NAMALWA (cell line): ENCODE measurements around the gene MOCS1.

ENCODE experiments used
- DNase-seq: peaks from one replicate; pipeline ENCODE4 v3.0.0-alpha.2; 2015; ENCODE audit warnings: low spot score

Gene MOCS1

DNA sequence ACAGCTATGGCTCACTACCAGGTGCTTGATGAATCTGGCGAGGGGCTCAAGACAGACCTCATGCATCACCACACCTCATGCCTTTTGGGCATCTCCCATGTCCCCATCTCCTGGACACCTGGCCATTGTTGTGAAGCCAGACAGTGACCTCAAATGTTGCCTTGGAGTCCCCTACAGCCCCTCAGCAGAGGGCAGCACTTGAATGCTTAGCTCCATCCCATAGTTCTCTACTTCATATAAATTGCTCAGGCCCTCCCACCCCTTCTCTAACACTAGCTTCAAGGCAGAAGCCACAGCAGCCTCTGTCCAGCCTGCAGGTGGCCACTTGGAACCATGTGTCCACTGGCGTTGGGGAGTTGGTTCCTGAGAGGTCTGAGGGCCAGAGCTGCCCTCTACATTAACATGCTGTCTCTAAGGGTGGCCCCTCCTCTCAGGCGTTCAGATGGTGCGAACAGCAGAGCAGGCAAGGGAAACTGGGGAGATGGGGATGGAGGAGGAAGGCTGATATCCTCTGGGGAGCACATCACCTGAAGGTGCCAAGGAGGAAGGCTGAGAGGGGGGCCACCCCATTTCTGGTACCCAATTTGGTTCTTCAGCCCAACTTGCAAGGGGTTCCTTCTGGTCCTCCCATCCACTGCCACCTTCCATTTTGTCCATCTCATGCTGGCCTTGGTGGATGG, 31.3 kb downstream of the MOCS1 start:
- DNase-seq: no peak

DNA sequence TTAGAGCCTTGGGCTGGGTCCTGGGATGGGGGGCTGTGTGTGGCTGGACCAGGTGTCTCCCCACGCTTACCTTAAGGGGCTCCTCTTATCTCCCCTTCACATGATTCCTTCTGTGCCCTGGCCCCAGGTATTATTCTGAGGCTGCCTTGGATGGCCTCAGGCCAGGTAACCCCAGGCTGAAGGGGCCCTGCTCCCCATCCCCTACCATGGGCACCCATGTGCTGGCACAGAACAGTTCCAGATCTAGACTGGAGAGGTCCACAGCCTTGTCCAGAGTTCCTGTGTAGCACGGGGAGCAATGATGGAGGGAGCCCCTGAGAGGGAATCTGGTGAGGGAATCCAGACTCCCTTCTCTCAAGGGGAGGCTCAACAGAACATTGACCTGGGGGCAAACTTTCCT, 32.1 kb downstream of the MOCS1 start:
- no peak for DNase-seq

DNA sequence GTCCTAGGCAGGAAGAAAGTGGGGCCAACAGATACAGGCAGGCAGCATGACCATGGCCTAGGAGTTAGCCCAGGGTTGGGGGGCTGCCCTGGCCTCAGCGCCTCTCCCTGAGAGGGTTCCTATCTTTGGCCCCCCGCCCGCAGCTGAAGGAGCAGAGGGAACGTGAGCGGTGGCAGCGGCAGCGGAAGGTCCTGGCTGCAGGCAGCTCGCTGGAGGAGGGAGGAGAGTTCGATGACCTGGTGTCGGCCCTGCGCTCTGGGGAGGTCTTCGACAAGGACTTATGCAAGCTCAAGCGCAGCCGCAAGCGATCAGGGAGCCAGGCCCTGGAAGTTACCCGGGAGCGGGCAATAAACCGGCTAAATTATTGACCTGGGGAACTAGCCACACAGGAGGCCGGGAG, 32.6 kb downstream of the MOCS1 start:
- DNase-seq: no peak

DNA sequence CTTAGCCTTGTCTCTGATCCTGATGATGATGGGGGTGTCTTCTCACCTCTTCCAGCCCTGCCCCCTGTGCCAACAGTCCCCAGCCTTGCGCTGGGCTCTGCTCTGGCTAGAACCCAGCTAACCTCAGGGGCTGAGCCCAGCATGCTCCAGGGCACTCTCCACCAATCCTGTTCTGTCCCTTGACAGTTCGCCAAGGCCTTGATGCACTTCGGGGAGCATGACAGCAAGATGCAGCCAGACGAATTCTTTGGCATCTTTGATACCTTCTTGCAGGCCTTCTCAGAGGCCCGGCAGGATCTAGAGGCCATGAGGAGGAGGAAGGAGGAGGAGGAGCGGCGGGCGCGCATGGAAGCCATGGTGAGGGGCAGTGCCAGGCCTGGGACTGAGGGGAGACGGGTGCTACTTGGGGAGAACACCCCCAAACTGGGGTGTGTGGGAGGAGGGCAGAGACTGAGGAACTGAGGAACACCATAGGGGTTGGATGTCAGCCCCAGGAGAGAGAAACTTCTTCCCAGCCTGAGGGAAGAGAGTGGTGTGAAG, 33.1 kb downstream of the MOCS1 start:
- no peak for DNase-seq

DNA sequence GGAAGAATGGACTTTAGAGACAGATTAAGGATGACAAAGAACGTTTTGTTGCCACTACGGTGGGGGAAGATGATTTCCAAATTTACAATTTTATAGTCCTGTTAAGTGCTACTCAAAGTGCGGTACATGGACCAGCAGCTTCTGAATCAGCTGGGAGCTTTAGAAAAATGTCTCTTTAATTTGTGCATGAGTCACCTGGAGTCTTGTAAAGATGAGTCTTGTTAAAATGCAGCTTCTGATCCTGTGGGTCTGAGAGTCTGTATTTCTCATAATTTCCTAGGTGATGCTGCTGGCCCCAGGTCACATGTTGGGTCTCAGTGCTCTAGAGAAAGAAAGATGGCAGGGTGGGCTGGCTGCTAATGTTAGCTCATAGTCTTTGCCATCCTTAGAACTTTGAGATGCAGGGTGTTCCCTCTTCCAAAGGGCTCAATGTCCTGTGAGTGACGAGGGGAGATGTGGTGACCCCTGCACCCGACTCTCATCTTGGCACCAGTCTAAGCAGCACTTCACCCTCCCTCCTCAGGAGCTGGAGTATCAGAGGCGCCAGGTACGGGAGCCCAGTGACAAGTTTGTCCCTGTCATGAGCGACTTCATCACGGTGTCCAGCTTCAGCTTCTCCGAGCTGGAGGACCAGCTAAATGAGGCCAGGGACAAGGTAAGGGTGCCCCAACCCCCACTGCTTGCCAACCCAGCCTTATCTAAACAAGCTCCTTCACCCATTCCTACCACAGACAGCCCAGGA, 34.5 kb downstream of the MOCS1 start:
- DNase-seq: no peak

DNA sequence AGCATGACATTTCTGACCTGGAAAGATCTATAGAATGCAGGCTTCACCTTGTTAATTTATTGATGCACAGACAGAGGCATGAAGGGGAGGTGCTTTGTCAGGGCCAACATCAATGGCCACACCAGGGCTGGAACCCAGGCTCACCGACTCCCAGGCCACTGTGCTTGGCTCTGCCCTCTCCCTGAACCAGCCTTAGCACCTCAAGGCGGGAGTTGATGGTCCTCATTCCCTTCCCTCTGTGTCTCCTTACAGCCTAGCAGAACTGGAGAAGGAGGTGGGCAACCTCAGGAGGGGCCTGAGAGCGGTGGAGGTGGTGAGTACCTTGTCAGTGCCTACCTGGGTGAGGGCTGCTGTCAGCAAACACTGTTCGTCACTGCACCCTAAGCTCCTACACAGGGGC, 35.6 kb downstream of the MOCS1 start:
- DNase-seq: no peak

DNA sequence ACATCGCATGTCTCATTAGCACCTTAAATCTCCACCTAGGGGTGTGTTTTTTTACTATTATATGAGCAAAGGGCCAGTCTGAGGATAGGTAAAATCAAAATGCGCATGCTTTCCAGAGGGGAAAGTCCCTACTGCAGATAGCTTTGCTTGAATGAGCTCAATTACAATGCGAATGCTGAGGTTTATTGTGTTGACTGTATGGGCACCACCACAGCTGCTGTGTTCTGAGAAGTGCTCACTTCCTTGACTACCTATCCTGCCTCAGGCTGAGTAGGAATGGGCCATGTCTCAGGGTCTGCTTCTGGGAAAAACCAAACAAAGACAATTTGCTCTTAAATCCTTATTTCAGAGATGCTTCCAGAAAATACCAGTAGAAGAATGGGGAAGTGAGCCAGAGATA, 36.6 kb downstream of the MOCS1 start:
- DNase-seq: peak; percentile 6

DNA sequence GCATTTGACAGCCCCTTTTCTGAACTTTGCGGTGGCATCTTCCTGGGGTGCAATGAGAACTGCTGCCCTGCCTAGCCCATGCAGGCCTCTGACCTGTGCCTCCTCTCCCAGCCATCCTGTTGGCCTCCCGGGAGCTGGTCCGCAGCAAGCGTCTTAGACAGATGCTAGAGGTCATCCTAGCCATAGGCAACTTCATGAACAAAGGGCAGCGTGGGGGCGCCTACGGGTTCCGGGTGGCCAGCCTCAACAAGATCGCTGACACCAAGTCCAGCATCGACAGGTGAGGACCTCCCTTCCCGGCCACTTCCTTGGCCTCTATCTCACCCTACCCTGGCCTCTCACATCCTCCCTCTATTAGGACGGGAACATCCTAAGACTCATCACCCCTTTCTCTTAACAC, 37.6 kb downstream of the MOCS1 start:
- DNase-seq: no peak

DNA sequence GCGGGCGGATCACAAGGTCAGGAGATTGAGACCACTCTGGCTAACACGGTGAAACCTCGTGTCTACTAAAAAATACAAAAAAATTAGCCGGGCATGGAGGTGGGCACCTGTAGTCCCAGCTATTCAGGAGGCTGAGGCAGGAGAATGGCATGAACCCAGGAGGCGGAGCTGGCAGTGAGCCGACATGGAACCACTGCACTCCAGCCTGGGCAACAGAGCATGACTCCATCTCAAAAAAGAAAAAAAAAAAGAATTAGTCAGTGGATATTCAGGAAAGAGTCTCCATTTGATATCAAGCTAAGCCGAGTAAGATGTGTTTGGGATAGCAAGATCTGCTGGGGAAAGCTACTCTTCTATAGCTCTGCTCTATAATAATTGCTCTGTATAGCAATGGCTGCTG, 41.0 kb downstream of the MOCS1 start:
- DNase-seq: no peak

DNA sequence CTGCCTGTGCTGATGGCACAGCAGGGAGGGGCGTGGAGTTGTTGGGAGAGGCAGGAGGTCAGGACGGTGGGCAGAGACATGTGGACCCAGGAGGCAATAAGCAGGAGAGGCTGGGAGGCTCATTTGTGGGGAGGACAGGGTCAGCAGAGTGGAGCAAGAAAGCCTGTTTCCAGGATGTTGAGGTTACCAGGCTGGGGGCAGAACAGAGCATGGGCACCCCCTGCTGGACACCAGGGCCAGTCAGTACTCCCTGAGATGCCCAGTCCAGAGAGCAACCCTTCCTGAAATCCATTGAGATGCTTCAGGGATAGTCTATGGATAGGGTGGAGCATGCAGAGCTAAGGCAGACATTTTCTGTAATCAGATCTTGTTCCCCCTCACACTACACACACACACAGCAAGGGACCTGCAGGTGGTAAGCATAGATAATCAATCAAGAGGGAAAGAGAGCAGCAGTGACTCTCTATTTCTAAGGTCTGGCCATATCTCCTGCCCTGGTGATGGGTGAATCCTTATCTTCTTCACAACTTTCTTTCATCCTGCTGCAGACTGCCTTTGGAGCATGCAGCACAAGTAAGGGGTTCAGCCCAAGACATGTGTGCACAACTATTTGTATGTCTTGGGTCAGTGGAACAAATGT, 41.7 kb downstream of the MOCS1 start:
- peak; percentile 31 for DNase-seq

DNA sequence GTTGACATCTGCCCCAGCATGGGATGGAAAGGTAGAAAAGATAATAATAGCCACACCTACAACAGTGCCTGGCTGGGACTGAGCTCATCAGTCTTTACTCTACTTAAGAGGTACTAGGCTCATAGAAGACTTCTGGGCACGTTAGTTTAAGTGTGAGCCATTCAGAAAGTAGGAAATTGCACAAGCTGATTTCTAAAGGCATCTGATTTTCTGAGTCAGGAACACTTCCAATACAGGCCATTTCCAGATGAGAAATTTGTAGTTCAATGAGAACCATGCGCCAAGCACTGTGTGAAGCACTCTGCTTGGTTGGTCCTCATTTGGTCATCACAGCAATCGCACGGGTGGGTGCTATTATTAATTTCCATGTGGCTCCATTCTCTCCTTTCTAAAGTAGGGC, 42.3 kb downstream of the MOCS1 start:
- no peak for DNase-seq

DNA sequence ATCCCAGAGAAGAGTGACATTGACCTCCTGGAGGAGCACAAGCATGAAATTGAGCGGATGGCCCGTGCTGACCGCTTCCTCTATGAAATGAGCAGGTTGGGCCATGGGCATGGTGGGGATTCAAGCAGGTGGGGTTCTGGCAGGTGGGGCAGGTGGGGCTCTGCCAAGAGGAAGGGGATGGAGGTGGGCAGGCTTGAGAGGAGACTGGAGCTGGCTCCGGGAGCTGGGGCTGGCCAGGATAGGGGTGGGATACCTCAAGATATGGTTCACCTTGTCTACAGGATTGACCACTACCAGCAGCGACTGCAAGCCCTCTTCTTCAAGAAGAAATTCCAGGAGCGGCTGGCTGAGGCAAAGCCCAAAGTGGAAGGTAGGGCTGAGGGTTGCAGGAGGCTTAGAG, 42.9 kb downstream of the MOCS1 start:
- no peak for DNase-seq

DNA sequence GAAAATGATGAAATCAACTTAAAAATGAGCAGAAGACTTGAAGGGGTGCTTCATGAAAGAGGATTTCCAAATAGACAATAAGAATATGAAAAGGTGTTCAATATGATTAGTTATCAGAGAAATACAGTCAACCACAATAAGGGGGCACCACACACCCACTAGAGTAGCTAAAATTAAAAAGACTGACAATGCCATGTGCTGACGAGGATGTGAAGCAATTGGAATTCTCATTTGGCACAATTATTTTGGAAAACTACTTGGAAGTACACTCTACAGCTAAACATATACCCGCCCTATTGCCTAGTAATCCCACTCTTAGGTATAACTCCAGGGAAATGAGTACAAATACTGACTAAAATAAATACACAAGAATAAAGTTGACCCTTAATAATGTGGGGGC, 45.0 kb downstream of the MOCS1 start:
- no peak for DNase-seq

DNA sequence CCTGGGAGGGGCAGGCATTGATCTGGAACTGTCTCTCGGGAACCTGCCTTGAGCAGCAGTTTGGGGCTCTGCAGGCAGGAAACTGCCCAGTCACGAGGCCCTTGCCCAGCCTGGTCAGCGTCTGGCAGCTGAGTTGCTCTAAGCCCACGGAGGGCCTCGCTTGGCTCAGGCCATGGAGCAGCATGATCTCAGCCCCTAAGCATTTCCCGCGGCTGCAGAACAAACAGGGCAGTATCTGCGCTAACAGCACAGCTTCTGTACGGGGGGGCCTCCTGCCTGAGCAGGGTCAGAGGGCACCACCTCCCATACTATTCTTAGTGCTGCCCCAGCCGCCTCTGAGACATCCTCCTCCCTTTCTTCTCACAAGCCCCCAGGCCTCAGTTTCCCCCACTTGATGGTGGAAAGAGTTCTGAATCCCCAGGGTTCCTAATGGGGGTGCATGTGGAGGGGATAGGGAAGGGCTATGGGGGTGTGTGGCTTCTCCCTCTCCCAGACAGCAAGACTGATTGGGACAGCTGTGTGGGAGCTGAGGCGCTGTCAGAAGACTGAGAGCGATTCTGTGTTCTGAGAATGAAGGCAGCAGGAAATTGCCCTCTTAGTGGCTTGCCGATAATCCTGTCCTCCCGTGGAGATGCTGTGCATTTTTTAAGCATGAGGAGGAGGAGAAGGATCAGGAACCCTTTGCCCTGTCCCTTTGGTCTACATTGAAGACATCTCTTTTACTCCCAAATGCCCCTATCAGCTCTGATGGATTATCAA, 46.4 kb downstream of the MOCS1 start:
- DNase-seq: no peak

DNA sequence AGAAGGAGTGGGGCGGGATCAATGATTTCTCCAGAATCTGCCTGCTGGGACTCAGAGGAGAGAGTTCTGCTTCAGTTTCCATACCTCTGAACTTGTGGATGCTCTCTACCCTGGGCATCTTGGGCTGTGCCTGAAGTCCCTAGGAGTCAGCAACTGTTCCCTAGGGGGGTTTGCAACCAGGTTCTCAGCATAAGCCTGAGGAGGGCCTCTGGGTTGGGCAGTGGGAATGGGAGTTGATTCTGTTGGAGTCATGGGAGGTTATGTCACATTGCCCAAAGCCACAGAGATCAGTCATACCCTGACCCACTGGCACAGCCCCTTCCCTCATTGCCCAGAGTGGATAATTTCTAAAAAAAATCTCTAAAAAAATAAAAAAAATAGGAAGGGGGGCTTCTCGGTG, 47.4 kb downstream of the MOCS1 start:
- DNase-seq: no peak

DNA sequence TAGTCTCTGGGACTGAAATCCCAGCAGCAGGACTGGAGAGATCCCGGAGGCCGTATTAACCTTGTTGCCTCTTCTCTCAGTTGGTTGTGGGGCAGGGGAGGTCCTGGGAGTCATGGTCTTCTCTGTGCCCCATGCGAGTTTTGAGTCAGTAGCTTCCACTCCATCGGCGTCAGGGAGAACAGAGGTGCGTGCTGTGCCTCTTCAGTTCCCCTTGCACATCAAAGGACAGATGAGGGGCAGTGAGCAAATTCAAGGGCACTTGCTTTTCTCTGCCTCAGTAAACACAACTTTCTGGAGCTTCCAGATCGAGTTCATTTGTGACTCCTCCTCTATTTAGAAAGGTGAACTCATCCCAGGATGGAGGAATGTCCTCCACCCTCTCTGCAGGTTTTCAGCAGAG, 48.6 kb downstream of the MOCS1 start:
- DNase-seq: no peak

DNA sequence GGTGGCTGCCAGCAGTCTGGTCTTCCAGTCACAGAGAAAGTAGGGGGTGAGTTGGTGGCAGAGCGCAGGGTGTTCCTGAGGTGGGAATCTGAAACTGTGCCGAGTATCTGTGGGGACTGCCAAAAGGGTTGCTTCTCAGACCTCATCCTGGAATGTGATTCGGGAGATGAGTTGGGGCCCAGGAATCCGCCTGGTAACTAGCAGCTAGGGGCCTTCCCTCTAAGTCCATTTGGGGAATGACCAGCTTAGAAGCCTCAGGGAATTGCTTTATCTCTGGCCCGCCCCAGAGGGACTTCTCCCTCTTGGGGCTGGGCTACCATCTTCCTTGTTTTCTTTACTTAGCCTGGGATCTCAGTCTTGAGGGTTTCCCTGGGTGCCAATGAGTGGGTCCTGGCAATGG, 49.6 kb downstream of the MOCS1 start:
- no peak for DNase-seq

DNA sequence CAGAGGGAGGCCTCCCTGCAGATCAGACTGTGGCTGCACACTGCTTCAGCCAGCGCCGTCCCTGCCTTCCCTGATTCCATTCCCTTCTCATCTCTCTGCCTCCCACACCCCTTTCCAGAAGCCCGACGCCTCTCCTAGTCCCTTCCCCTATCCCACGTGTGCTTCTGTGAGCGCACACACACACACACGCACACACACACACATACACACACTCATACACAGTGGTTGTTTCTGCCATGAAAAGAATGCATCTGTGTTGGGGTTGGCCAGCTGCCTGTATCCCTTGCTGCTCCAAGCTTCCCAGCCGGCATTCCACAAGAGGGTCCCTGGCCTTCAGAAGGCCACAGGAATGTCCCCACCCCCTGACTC, 51.7 kb downstream of the MOCS1 start:
- no peak for DNase-seq

DNA sequence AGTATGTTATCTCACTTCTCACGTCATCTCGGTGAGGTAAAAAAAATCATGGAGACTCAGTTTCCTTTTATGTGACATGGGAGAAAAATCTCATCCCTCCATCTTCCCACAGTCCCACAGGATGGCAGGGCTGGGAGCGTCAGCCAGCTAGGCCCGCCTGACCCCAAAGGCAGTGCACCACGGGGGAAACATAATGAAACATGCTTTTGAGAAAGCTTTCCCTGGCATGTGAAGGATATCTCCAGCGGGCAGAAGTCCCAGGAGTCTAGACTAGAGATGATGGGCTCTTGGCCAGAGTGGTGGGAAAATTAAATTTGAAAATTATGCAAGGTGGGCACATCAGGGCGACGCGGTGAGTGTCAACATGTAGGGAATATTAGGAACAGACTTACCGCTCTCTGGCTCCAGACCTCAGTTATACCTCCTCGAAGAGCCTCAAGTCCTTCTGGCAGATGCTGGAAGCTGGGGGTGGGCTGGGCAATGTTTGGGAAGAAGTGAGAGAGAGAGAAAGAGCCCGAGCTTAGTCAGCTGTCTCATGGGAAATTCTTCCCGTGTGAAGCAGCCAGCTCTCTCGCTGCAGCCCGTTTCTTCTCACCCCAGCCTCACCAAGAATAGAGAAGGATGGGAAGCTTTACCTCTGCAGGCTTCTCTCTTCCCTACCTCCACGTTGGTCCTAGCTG, 52.3 kb downstream of the MOCS1 start:
- no peak for DNase-seq

DNA sequence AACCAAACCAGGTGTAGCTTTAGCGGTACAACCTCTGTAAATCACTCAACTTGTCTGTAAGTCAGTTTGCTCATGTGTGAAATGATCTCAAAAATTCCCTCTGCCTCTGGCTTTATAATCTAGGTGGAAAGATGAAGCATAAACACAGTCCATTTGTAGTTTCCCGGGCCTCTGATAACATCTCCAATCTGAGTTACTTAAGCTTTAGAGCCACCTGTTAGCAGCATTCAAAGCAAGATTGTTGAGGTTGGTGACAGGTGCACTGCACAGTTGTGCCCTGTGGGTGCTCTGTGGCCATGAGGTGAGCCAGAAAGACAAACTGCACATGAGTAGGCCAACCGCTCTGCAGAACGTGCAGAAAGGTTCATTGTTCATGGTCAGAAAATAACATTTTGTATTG, 53.7 kb downstream of the MOCS1 start:
- no peak for DNase-seq

DNA sequence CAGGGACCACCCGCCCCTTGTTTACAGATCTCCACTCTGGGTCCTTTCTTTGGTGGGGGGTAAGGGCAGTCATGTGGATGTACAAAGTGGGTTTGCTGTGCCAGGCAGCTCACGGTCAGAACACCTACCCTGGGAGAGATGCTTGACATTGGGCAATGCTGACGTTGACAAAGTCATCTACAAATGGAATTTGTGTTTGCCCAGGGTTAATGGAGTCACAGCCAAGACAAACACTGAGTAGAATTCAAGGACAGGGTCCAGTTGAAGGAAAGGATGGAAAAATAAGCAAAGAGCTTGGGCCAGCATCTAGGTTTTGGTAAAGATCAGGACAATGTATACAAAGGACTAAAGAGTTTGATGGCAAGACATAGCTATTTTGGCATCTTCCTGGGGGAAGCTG, 54.7 kb downstream of the MOCS1 start:
- DNase-seq: no peak

DNA sequence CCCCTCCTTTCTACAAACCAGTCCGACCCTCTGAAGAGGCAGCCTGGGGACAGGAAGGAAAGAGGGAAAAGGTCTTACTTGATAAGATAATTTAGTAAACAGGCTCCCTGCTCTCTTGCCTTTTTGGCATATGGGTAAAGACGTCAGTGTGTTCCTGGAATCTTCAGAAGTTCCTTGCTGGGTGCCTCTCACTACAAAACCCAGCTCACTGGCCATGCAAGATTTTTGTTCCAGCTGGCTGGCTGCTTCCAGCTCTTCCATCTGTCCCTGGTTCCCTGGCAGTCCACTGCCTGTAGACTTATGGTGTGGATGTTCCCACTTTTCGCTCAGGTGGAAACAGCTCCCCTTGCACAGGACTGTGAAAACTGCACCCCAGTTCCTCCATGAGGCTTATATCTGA, 57.4 kb downstream of the MOCS1 start:
- no peak for DNase-seq
